Activated CD8-positive, alpha-beta memory T cell treated with anti-CD3 and anti-CD28 coated beads for 36 hours (primary cell): ENCODE data around the gene PRKCZ. TPM values are rescaled to one million over a fixed set of nuclear protein-coding genes. Genes with fewer than 3 reads are reported as not detected.
"Not testable (repeated sequence)": the region's sequence is repeated elsewhere in the genome, so short reads cannot be mapped to it uniquely, and the experiment has no call there.

Source experiments
- CTCF ChIA-PET: fragments of 350-600 bp; sonication (Branson Sonifier 250); formaldehyde crosslinking; loops from one replicate; lab custom pipeline; 2021; ENCODE audit warnings: antibody characterized with exemption; lab: Charles Lee
- POLR2A ChIA-PET: fragments of 350-600 bp; sonication (Branson Sonifier 250); formaldehyde crosslinking; loops from one replicate; lab custom pipeline; 2021; ENCODE audit warnings: antibody characterized with exemption; lab: Charles Lee
- total RNA-seq, 2 experiments: library from RNA; stranded (reverse); gene quantifications; one replicate each; pipeline ENCODE4 v1.2.3, GENCODE V29; 2021

The PRKCZ gene
- total RNA-seq, 2 experiments from 2014 or later, result 12.6 to 13.2 TPM

GRCh38 chr1:2093055-2093454, 42.8 kb downstream of the PRKCZ start:
- CTCF ChIA-PET, result interaction anchor here (1.1 to 1.3 kb wide), 2 partner anchors 81 to 83 kb away, joined by 3 read pairs; no protein-coding TSS in a partner anchor
- POLR2A ChIA-PET, result no interaction called here

- ChIA-PET CTCF (no interaction called here), POLR2A (no interaction called here)
These were observed 43.4 kb downstream of the PRKCZ start for GRCh38 chr1:2093636-2094035.

DNA sequence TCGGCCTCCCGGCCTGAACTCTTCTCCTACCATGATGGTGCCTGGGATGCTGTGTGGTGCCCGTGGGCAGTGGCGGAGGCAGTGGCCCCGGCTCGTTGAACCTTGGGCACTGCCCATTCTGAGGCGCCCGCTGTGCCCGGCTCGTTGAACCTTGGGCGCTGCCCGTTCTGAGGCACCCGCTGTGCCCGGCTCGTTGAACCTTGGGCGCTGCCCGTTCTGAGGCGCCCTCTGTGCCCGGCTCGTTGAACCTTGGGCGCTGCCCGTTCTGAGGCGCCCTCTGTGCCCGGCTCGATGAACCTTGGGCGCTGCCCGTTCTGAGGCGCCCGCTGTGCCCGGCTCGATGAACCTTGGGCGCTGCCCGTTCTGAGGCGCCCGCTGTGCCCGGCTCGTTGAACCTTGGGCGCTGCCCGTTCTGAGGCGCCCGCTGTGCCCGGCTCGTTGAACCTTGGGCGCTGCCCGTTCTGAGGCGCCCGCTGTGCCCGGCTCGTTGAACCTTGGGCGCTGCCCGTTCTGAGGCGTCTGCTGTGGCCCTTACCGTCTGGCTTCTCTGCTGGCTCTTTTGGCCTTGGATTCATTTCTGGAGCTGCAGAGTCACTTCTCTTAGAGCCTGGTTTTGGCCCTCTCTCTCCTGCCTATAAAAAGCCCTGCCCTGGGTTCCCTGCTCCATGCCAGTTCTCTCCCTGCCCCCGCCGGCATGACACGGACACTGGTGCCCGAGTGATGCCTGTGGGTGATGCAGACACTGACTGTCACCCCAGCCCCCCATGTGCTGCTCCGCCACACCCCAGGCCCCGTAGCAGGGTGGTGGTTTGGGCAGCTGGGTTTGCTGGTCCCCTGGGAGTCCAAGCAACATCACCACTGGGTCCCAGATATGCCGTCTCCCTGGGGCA, 44.3 kb downstream of the PRKCZ start:
- POLR2A ChIA-PET, CTCF ChIA-PET: not testable (repeated sequence)

DNA sequence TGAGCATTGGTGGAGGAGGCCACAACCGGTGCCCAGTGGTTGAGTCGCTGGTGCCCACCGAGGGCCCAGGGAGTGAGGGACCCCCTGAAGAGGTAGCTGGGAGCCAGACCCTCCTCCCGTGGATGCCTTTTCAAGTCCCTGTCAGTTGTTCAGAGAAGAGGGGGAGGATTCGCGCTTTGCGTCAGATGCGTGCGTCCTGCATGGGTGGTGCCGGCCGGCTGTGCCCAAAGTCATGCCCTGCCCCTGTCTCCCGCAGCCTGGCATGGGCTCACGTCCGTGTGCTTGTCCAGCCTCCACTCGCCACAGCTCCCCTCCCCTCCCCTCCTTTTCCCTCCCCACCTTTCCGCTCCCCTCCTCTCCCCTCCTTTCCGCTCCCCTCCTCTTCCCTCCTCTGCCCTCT, 45.2 kb downstream of the PRKCZ start:
- ChIA-PET POLR2A (no interaction called here), CTCF (interaction anchor here (0.7 kb wide), 1 partner anchor 20 kb away, joined by 3 read pairs; no protein-coding TSS in a partner anchor)

DNA sequence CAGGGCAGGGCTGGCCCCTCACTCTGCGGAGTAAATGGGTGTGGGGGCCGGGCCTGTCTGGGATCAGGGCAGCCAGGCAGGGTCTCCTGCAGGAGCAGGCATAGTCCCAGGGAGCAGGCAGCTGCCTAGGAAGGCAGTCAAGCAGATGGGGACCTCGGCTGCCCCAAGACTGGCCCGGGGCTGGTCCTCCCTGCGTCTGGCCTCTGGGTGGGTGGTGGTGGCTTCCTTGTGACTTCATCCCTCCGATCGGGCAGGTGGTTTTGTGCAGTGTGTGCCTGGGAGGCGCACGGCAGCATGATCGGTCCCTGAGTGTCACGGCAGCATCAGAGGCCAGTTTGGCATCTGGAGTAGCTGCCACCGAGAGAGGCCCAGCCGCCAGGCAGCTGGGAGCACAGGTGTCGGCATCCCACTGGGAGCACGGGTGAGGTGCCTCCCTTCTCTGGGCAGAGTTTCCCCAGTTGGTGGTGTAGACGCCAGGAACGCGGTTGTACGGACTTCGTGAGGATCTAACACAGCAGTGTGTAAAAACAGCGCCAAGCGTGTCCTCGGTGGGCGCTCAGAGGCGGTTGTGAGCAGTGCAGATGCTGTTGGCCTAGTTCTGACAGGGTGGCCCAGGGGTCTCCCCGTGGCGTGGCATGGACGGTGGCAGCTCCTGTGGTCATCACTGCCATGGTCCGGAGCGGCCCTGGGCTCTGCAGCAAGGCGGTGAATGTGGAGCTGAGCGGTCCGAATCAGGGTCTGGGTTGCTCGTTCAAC, 45.9 kb downstream of the PRKCZ start:
- CTCF ChIA-PET, result interaction anchor here (0.7 kb wide), 1 partner anchor 21 kb away, joined by 3 read pairs; no protein-coding TSS in a partner anchor

DNA sequence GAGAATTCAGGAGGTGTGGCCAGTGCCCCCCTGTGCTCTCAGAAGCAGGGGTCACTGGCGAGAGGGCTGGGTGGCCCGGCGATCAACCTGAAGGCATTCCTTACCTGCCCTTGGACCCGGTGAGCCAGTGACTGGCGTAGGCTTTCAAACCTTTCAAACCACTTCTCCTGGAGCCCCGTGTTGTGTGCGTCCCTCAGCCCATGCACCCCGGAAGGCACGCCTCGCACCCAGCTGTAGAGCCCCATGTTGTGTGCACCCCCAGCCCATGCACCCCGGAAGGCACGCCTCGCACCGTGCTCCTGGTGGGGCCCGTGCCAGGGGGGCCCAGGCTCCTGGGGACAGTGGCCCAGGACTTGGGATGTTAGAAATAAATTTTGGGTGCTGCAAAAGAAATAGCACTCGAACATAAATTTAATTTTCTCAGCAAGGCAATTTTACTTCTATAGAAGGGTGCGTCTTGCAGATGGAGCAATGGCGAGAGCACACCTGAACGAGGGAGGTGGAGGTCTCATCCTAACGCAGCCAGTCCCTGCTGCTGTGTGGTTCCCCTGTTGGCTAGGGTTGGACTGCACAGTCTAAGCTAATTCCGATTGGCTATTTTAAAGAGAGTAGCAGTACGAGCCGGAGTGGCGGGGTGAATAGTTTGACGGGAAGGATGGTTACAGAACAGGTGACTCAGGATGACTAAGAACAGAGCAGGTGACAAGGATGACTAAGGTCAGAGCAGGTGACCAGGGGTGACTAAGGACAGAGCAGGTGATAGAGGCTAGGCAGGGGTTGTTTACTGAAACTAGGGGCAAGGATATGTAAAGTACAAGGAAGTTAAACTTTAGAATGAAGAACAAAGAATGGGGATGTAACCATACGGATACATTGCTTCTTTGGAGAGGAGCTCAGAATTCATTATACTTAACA, 47.4 kb downstream of the PRKCZ start:
- ChIA-PET POLR2A (no interaction called here), CTCF (no interaction called here)

More for the DNA sequence above, 45.9 kb downstream of the PRKCZ start:
- POLR2A ChIA-PET, result no interaction called here

- CTCF ChIA-PET, result no interaction called here
- POLR2A ChIA-PET, result no interaction called here
These were observed 48.1 kb downstream of the PRKCZ start for GRCh38 chr1:2098301-2098698.

DNA sequence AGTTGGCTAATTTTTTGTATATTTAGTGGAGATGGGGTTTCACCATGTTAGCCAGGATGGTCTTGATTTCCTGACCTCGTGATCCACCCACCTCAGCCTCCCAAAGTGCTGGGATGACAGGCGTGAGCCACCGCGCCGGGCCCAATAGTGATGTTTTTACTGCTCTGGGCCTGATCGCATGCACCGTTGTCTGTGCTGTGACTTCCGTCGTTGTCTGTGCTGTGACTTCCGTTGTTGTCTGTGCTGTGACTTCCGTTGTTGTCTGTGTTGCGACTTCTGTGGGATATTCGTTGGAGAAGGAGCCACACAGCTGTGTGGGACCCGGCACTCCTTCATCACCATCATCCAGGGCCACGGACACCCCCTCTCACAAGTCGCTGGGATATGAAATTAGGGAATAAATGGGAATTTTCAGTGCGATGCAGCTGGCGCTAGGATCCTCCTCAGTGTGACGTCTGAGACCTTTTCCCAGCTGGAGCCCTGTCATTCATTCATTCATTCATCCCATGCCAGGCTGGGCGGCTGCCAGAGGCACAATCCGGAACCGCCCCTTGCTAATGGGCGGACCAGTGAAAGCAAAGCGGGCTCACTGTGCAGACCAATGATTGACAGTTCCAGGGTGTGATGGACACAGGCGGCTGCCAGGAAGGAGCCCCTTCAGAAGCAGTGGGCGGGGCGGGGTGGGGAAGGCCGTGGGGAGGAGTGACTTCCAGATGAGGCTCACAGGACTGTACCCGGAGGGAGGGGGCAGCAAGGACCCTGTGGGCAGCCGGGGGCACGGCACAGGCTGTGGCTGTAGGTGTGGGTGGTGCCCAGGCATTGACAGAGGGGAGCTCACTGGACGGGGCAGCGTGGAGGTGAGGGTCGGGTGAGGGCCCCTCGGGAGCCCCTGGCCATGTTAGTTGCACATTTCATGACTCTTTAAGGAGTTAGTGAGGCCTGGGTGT, 48.9 kb downstream of the PRKCZ start:
- POLR2A ChIA-PET, result no interaction called here
- CTCF ChIA-PET, result no interaction called here

DNA sequence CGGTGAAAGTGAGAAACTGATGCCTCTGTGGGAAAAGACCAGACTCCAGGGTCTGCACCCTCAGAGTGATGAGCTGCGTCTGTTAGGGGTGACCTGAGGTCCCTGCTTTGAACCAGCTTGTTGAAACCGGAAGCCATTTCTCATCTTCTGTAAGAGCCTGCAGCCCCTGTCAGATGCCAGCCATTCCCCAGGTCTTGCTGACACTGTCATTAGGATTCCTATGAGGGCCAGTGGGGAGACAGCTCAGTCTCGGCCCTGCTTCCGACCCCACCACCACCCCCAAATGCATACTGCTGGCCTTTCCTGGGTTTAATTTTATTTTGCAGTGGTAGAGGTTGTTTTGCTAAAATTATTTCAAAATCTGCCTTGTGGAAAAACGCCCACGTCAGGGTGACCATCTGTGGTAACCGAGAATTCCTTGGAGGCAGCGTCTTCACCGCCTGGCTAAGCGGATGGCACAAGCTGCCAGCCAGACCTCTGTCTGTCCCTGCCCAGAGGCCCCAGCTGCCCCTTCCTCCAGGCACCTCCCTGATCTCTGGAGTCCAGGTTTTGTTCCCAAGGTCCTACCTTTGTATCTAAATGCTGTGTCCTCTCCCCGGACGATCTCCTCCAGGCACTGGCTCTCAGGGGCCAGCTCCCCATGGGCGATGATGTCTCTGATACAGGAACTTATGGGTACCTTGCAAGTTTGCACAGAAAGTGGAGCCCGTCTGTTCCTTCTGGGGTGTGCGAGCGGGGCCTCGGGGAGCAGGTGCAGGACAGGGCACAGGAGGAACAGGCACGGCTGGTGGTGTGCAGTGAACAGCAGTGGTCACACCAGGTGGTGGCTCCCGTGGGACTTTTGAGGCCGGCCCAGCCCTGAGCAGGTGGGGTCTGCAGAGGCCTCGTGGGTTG, 49.9 kb downstream of the PRKCZ start:
- ChIA-PET POLR2A (no interaction called here), CTCF (no interaction called here)

- ChIA-PET CTCF (no interaction called here), POLR2A (no interaction called here)
These were observed 50.5 kb downstream of the PRKCZ start for GRCh38 chr1:2100780-2101108.

GRCh38 chr1:2101531-2101930, 51.3 kb downstream of the PRKCZ start:
- CTCF ChIA-PET, result no interaction called here
- POLR2A ChIA-PET, result no interaction called here

DNA sequence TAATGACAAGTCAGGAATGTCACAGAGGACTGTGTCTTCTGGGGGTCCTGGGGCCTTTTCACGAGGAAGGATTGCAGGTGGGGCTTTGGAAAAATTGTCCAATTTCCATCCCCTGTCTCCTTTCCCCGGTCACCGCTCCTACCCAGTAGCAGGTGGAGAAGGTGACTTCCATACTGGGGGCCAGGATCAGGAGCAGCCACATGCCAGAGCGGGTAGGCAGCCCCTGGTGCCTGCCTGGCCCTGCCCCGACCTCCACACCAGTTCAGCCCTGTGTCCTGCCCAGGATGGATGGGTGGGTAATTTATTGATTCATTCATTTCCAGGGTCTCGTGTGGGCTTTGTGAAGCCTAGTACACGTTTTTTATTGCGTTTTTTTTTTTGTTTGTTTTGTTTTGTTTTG, 51.7 kb downstream of the PRKCZ start:
- POLR2A ChIA-PET, result interaction anchor here (0.7 kb wide), 1 partner anchor 19 kb away, joined by 3 read pairs; no protein-coding TSS in a partner anchor

DNA sequence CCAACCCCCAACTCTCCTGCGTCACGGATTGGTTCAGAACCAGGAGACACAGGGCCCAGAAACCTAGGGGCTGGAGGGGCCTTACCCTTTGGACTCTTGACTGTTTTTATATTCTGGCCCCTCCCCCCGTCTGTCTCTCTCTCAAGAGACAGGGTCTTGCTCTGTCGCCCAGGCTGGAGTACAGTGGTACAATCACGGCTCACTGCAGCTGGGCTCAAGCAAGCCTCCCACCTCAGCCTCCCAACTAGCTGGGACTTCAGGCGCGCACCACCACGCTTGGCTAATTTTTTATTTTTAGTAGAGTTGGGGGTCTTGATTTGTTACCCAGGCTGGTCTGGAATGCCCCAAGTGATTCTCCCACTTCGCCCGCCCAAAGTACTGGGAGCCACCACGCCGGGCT, 52.5 kb downstream of the PRKCZ start:
- ChIA-PET CTCF (no interaction called here), POLR2A (interaction anchor here (0.7 kb wide), 1 partner anchor 18 kb away, joined by 3 read pairs; no protein-coding TSS in a partner anchor)

More for the DNA sequence above, 51.7 kb downstream of the PRKCZ start:
- CTCF ChIA-PET, result no interaction called here

- ChIA-PET CTCF (no interaction called here), POLR2A (no interaction called here)
These were observed 53.2 kb downstream of the PRKCZ start for GRCh38 chr1:2103266-2103900.

GRCh38 chr1:2103901-2104590, 53.8 kb downstream of the PRKCZ start:
- ChIA-PET POLR2A (no interaction called here), CTCF (no interaction called here)

DNA sequence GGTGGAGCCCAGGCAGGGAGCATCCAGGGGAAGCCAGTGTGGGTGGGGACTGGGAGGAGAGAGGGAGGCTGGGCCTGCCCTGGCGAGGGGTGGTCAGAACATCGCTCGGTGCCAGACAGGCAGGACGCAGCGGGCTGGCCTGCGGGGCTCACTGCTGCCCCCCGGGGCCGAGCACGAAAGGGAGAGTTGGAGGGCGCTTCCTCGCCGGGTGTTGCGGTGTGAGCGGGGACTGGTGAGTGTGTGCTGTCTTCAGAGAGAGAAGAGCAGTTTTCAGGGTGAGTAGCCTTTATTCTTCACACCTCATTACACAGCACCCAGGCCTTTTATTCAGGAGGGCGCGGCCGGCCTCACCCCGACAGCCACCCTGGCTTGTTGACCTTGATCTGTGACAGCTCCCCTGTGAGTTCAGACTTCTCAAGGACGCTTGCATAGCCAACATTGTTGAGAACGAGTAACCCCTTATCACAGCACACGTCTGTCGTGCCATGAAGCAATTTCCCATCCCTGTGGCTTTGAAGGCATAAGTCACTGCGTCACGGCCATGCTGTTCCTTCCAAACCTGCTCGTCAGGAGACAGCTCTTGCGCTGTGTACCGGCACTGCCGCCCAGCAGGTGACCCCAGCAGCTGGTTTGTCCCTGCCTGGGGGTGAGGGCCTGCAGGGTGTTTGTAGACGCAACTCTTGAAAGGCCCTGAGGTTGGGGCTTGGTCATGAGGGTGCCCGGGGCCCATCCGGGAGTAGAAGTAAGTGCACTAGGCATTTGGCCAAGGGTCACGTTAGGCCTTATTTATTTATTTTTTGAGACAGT, 54.6 kb downstream of the PRKCZ start:
- ChIA-PET CTCF (no interaction called here), POLR2A (no interaction called here)
